Left colon (tissue), 2 donors: Measurements from ENCODE around the gene CACNB2. TPM values are rescaled to one million over a fixed set of nuclear protein-coding genes. Genes with fewer than 3 reads are reported as not detected.
A peak's percentile ranks its signal among the peaks of the same experiment; 100 is the strongest.
"Not testable (repeated sequence)": the region's sequence is repeated elsewhere in the genome, so short reads cannot be mapped to it uniquely, and the experiment has no call there.

Source experiments
- ATAC-seq: fragments of 200-7000 bp; cut with Tn5 transposase; one replicate; pipeline ENCODE4 v1.9.1; 2020; ENCODE audit warnings: mild to moderate bottlenecking, moderate library complexity
- DNase-seq, 2 donors: peaks; one replicate each; pipeline ENCODE4 v3.0.0-alpha.2; 2020
- intact Hi-C, 2 donors: fragments of 100-400 bp; cut with DNase I in 1 of 2; cut with micrococcal nuclease in 1 of 2; formaldehyde crosslinking; loops; one replicate each; pipeline versions ENCODE4 v1.11.2 to v1.14.0; 2022; cut with DNase I, micrococcal nuclease
- total RNA-seq, 2 donors: library from RNA; stranded (reverse); fragmentation: NEBNext Ultra II Directional; extraction: Animal tissue kit (Norgen Biotek cat#: 25700); gene quantifications; one replicate each; pipeline ENCODE4 v1.2.1, GENCODE V29; 2021
- donor health status: DM: no; HTN: no; CAD: no.
- donor health status: DM: yes; HTN: yes; CAD: no.

Gene CACNB2
- total RNA-seq, 2 donors from 2014 or later, result 13.3 to 17.9 TPM

DNA sequence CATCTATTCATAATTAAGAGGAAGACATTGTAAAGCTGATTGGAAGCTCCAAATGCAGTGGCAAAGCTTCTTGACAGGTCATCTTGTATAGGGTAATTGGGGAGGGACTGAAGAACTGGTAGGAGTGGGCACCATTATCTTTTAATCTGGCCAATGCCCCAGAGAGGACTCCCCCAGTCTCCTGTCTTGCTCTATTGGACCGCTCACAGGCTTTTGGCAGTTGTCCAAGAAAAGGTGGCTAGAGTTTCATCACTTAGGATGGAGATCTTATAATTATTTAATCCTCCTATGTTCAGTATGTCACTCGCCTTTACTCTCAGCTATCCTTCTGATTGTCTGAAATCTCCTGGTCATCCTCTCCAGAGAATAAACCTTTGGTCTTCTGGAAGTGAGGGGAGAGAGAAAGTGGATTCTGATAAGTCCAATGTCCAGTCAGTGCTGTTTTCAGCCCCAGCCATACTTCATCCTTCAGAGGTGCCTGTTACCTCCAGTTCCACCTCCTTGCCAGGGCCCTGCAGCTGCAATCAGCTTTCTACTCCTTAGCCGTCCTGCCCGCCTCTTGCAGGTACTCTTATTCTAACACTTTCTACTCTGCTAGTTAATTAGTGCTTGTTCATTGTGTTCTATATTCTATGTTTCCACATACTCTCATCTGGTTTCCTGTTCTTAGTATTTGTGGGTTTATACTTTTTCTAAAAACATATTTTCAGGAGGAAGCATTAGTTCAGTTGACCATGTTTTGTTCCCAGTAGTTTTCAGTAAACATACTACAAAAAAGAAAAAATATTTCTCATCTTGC, 269.6 kb downstream of the CACNB2 start:
- DNase-seq (no peak), ATAC-seq (no peak)
- intact Hi-C loops, result no loop called here

GRCh38 chr10:18414061-18414460, 273.8 kb downstream of the CACNB2 start:
- ATAC-seq (no peak), DNase-seq (no peak)
- intact Hi-C loops, result no loop called here

GRCh38 chr10:18417950-18418527, 277.8 kb downstream of the CACNB2 start:
- ATAC-seq (no peak), DNase-seq (no peak)
- intact Hi-C loops, result no loop called here

DNA sequence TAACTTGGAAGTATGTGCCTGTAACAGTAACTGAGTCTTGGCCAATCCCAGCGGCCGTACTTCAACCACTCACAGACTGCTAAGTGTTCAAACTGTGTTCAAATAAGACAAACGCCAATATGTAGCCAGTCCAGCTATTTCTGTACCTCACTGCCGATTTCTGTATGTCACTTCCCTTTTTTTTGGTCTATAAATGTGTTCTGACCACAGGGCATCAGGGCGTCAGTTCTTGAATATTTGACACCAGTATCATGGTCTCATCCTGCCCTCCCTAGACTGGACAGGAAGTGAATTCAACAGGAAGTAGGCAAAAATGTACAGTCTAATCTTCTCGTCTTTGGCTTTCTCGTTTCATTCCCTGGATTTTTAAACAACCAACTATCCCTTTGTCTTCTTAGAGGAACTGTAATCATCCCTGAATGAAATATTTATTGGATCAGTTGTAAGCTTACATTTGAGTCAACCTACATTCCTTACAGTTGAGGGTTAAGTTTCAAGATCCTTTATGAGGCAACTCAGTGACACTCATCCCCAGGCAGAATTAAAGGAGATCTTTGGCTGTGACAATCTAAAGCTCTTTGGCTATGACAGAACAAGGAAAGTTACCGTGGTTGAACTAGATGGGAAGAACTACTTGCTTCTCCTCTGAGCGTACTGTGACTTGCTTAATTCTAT, 278.5 kb downstream of the CACNB2 start:
- DNase-seq (no peak), ATAC-seq (no peak)
- intact Hi-C loops, result no loop called here

DNA sequence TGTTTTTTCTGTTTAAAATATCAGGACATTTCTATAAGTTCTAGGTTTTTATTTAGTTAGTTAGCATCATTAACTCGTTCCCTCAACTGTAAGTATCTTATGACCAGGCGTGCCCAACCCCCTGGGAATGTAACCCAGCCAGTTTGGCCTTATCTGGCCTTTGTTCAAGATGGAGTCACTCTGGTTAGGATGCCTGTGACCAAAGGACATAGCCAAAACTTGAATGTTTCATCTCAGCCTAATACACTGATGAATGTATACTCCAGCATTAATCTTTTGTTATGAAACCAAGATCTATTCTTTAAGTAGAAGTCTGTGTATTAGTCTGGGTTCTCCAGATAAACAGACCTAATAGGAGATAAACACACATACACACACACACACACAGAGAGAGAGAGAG, 279.7 kb downstream of the CACNB2 start:
- intact Hi-C loops, result no loop called here
- DNase-seq, result no peak
- ATAC-seq, result no peak

DNA sequence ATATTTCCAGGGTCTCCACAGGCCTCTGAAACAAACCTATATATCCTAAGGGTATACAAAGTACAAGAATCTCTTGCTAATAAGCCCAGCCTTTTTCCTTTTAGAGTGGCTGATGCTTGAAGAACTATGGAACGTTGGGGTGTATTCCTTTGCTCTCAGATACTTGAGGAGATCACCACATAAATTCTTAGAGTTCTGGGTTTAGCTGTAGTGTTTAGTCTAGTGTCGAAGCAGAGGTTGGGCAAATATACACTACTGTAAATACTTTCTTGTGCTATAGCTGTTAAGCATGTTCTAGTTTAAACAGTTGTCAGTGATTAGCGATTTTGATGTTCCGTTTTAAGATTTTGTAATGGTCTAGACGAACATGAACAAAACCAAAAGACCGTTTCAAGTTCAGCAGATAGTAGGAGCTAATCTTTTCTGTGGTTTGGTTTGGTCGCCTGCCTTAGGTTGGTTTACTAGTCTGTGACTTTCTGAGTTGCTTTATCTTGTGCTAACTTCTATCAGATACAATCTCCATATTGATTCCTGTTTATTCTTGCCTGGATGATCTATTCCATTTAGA, 281.6 kb downstream of the CACNB2 start:
- intact Hi-C loops, result no loop called here

GRCh38 chr10:18423058-18423637, 282.9 kb downstream of the CACNB2 start:
- ATAC-seq (no peak), DNase-seq (no peak)
- intact Hi-C loops, result no loop called here

More for the DNA sequence above, 281.6 kb downstream of the CACNB2 start:
- ATAC-seq (no peak), DNase-seq (no peak)

DNA sequence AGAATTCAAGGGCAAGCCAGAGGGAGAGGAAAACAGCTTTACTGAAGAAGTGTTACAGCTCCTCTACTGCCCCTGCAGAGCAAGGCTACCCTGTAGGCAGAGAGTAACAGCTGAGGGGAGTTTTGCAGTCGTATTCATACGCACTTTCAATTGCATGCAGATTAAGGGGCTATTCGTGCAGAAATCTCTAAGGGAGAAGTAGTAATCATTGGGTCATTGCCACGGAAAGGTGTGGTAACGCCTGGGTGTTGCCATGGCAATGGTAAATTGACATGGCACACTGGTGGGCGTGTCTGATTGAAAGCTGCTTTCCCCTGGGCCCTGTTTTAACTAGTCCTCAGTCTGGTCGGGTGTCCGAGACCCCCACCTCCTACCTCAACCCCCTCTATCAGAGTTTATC, 284.0 kb downstream of the CACNB2 start:
- DNase-seq, result no peak
- intact Hi-C loops, result no loop called here
- peak; percentile 47 for ATAC-seq

- ATAC-seq, result no peak
- intact Hi-C loops, result no loop called here
- no peak for DNase-seq
Observed at GRCh38 chr10:18429335-18429734, 289.1 kb downstream of the CACNB2 start.

DNA sequence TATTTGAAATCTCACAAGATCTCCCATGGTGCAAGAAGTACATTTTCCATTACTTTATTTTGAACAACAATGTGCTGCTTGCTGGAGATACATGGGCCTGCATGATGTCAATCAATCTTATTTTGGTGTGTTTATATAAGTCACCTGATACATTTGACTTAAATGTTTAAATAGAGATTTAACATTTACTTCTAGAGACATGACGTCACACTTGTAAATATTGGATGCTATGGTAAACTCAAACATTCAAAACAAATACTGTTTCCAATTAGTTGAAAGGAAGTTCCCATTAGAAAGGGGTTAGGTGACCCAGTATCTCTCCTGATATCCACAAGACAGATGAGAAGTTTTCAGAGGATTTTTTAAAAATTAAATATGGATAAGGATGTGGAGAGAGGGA, 296.7 kb downstream of the CACNB2 start:
- DNase-seq (no peak), ATAC-seq (no peak)
- intact Hi-C loops, result no loop called here

DNA sequence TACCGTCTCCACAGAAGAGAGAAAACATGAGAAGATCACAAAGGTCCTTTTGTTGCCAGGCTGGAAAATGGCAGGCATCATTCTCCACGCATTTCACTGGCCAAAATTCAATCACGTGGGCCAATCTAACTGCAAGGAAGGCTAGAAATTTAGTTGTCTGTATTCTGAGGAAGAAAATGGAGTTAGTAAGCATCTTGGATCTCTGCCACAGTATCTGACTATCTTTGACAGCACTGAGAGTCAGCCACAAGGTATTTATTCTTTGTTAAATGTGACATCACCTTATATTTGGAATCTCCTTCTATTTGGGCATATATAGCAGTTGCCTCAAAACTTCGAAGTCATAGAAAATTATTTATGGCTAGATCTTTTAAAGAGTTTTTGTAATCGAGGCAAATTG, 297.3 kb downstream of the CACNB2 start:
- intact Hi-C loops, result no loop called here
- ATAC-seq (no peak), DNase-seq (no peak)

DNA sequence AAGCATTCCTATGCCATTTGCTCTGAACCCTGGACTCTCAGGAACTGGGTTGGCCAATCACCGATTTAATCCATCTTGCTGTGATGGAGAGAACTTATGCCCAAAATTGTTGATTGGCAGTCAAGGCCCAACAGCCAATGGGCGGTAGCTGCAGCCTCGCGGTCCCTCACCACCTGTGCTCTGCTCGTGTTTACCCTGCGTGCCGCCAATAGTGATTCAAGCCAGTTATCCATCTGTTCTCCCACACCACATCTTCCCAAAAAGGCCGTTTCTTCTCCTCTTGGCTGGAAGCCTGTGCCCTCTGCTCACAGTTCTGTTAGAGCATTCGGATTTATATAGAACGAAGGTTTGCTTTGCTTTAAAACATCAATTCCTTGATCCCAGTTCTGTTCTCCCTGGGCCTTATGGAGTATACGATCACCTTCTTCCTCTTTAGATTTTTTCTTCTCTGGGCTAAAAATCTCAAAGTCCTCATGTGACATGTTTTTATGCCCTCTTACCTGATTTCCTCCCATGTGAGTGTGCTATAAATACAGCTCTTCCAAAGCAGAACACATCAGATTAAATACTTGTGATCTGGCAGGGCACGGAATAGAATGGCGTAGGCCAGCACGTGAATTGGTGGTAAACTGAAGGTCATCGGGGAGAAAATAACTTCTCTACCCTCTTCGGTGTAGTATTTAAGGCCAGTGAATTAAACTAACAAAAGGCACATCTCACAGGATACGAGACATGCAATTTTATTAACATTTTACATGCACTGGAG, 298.3 kb downstream of the CACNB2 start:
- intact Hi-C loops, result no loop called here
- no peak for ATAC-seq

GRCh38 chr10:18439601-18440000, 299.4 kb downstream of the CACNB2 start:
- DNase-seq, result no peak
- intact Hi-C loops, result no loop called here
- no peak for ATAC-seq

More for the DNA sequence above, 298.3 kb downstream of the CACNB2 start:
- no peak for DNase-seq

DNA sequence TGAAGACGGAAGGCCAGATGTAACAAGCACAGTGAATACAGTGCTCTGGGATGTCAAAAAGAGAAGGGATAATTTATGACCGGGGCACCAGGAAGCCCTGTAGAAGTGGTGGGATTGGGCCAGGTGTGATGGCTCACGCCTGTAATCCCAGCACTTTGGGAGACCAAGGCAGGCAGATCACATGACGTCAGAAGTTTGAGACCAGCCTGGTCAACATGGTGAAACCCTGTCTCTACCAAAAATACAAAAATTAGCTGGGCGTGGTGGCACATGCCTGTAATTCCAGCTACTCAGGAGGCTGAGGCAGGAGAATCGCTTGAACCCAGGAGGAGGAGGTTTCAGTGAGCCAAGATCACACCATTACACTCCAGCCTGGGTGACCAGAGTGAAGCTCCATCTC, 305.4 kb downstream of the CACNB2 start:
- ATAC-seq, DNase-seq, intact Hi-C loops: not testable (repeated sequence)

DNA sequence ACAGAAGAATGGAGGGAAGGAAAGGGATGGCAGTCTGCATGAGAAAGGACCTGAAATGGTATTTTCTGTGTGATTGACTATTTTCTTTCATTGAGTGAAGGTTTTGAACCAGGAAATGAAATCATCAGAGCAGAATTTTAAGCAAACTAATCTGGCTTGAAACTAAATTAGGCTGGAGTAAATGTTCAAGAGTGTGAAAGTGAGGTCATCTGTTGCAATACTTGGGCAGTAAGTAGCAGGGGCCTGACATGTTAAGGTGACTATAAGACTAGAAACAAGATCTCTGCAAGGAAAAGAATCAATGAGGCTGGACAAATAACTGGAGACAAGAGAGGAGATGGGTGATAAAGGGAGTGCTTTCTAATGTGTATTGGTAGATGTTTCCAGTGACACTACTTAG, 306.0 kb downstream of the CACNB2 start:
- ATAC-seq (no peak), DNase-seq (no peak)
- intact Hi-C loops, result no loop called here

- intact Hi-C loops, result no loop called here
- no peak for ATAC-seq
- no peak for DNase-seq
Observed at GRCh38 chr10:18449611-18450026, 309.4 kb downstream of the CACNB2 start.

GRCh38 chr10:18450298-18450697, 310.1 kb downstream of the CACNB2 start:
- intact Hi-C loops, result no loop called here
- no peak for ATAC-seq
- DNase-seq, result no peak

DNA sequence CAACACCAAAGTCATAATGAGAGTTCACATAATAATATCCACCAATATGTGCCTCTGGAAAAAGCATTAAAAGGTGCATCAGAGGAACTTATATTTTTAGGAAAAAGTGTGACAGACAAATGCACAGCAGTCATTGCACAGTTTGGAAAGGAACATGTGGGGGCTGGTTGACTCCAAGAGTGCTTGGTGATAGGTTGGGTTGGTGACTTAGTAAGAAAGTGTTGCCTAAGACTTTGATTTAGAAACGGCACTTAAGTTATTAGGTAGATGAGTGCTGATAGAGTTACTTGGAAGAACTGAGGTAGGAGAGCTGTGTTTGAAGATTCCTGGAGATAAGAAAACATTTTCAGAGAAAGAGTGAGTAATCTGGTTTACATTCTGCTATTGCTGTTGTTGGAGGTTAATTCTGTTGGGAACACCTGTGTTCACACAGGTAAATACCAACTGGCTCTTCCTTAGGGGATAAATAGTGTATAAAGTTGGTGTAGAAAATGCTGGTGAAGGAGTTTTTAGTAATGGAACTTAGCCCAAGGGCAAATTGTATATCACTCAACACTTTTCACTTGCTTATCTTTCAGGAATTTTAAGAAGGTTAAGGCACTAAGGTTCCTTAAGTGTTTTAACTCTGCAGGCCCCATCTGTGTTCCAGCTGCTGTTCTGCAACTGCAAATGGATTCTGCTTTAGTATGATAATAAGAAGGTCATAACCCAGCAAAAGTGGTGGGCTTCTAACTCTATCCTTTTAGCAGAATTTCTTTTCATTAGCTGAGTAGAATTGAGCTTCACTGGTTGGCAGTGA, 315.1 kb downstream of the CACNB2 start:
- ATAC-seq (no peak), DNase-seq (no peak)
- intact Hi-C loops, result no loop called here
